HCT116 (cell line): ENCODE results near the gene ATXN1. TPM values are rescaled to one million over a fixed set of nuclear protein-coding genes. Genes with fewer than 3 reads are reported as not detected.

Experiments
- ATAC-seq: fragments of 200-7000 bp; cut with Tn5 transposase; 2 replicates; pipeline ENCODE4 v1.9.1; 2020; ENCODE audit warnings: mild to moderate bottlenecking, moderate library complexity
- BruUV-seq: library from RNA; stranded (reverse); fragments of 400-500 nt; replicated peaks from 2 replicates; lab custom pipeline; 2021; lab: Mats Ljungman, UMichigan
- CTCF ChIA-PET: fragments of 300-600 bp; sonication (Branson Sonifier 250); formaldehyde crosslinking; loops from one replicate; lab custom pipeline; 2021; ENCODE audit warnings: antibody characterized with exemption; lab: Charles Lee
- POLR2A ChIA-PET: fragments of 300-600, 350-600 bp; sonication (Branson Sonifier 250); formaldehyde crosslinking; loops from one replicate; lab custom pipeline; 2021; ENCODE audit warnings: antibody characterized with exemption; lab: Charles Lee
- RAD21 ChIA-PET, 2 experiments: fragments of 300-600 bp; sonication (Branson Sonifier 250); formaldehyde crosslinking; loops; one replicate each; lab custom pipeline; 2023; ENCODE audit warnings: low total read pairs in 2 of 2; ENCODE audit not compliant: uncharacterized antibody in 2 of 2, unreplicated experiment in 2 of 2, low non-redundant PET in 1 of 2; lab: Charles Lee
- DNase-seq: peaks from one replicate; pipeline ENCODE4 v3.0.0-alpha.2; 2010; ENCODE audit warnings: low read depth, low spot score
- H2AFZ ChIP-seq: fragments of 200-600 bp; shearing (Covaris generic), sonication (generic); 2 replicates; pipeline ENCODE4 v1.6.1; 2017; ENCODE audit warnings: low read depth, mixed run types, mixed read lengths, antibody characterized with exemption, low read length; ENCODE audit not compliant: poor library complexity, severe bottlenecking
- H3K27ac ChIP-seq: 2 replicates; pipeline ENCODE4 v1.5.1; 2012; ENCODE audit warnings: low read depth, low read length
- H3K27me3 ChIP-seq: fragments of 200-600 bp; sonication (generic); 2 replicates; pipeline ENCODE4 v1.6.1; 2016; ENCODE audit warnings: mixed run types, low read length, mixed read lengths; ENCODE audit not compliant: insufficient read depth
- H3K36me3 ChIP-seq, 2 experiments: fragments of 200-500 bp in 1 of 2; fragments of 200-600 bp in 1 of 2; sonication (Bioruptor generic) in 1 of 2; sonication (generic) in 1 of 2; 2 replicates each; pipeline versions ENCODE4 v1.5.1 to v1.6.1; 2014 to 2016; ENCODE audit warnings: low read length in 2 of 2, inconsistent platforms in 1 of 2, mixed read lengths in 1 of 2, mixed run types in 1 of 2; ENCODE audit not compliant: insufficient read depth in 2 of 2, control insufficient read depth in 1 of 2
- H3K4me1 ChIP-seq, 2 experiments: fragments of 200-600 bp in 1 of 2; sonication (generic) in 1 of 2; 2 replicates each; pipeline versions ENCODE4 v1.5.1 to v1.6.1; 2012 to 2017; ENCODE audit warnings: low read length in 2 of 2, inconsistent platforms in 1 of 2, mild to moderate bottlenecking in 1 of 2, mixed read lengths in 1 of 2, mixed run types in 1 of 2, moderate library complexity in 1 of 2; ENCODE audit not compliant: insufficient read depth in 2 of 2, control insufficient read depth in 1 of 2
- H3K4me2 ChIP-seq: fragments of 200-600 bp; sonication (generic); 2 replicates; pipeline ENCODE4 v1.6.1; 2017; ENCODE audit warnings: mixed run types, low read length, mixed read lengths
- H3K4me3 ChIP-seq, 2 experiments: fragments of 200-600 bp in 1 of 2; sonication (generic) in 1 of 2; replicated peaks in 1 of 2; 2 replicates each; pipeline ENCODE4 v1.5.1; 2011 to 2016; ENCODE audit warnings: low read length in 2 of 2, control low read depth in 1 of 2, low read depth in 1 of 2, mild to moderate bottlenecking in 1 of 2, mixed read lengths in 1 of 2, mixed run types in 1 of 2
- H3K79me2 ChIP-seq: fragments of 200-600 bp; sonication (generic); 2 replicates; pipeline ENCODE4 v1.6.1; 2017; ENCODE audit warnings: mild to moderate bottlenecking, mixed run types, low read length, moderate library complexity, mixed read lengths; ENCODE audit not compliant: insufficient read depth
- H3K9ac ChIP-seq: fragments of 200-600 bp; sonication (generic); 2 replicates; pipeline ENCODE4 v1.6.1; 2016; ENCODE audit warnings: low read length, mixed read lengths
- H3K9me2 ChIP-seq: fragments of 200-600 bp; sonication (generic), shearing (Covaris generic); 2 replicates; pipeline ENCODE4 v1.6.1; 2017; ENCODE audit warnings: mixed run types, mild to moderate bottlenecking, moderate library complexity; ENCODE audit not compliant: insufficient read depth
- H3K9me3 ChIP-seq, 2 experiments: fragments of 200-500 bp in 1 of 2; fragments of 200-600 bp in 1 of 2; sonication (Bioruptor generic) in 1 of 2; sonication (generic) in 1 of 2; 2 replicates each; pipeline ENCODE4 v1.6.1; 2014 to 2017; ENCODE audit warnings: low read length in 2 of 2, mixed read lengths in 2 of 2, inconsistent platforms in 1 of 2, low read depth in 1 of 2, mild to moderate bottlenecking in 1 of 2, mixed run types in 1 of 2, moderate library complexity in 1 of 2; ENCODE audit not compliant: control insufficient read depth in 1 of 2, insufficient read depth in 1 of 2
- H4K20me1 ChIP-seq: fragments of 200-600 bp; sonication (generic), shearing (Covaris generic); 2 replicates; pipeline ENCODE4 v1.6.1; 2017; ENCODE audit warnings: mixed run types, mild to moderate bottlenecking, moderate library complexity; ENCODE audit not compliant: insufficient read depth
- CBX3 ChIP-seq: IDR thresholded peaks from 2 replicates; pipeline ENCODE4 v1.6.1; 2012; ENCODE audit warnings: low read depth
- CEBPB ChIP-seq: IDR thresholded peaks from 2 replicates; pipeline ENCODE4 v1.6.1; 2012; ENCODE audit warnings: low read depth
- EGR1 ChIP-seq: IDR thresholded peaks from 2 replicates; pipeline ENCODE4 v1.6.1; 2012; ENCODE audit warnings: low read depth
- ELF1 ChIP-seq: IDR thresholded peaks from 2 replicates; pipeline ENCODE4 v1.6.1; 2012; ENCODE audit warnings: low read depth, borderline replicate concordance
- EZH2phosphoT487 ChIP-seq: fragments of 200-600 bp; IDR thresholded peaks from 2 replicates; pipeline ENCODE4 v1.6.1; 2018; ENCODE audit warnings: antibody characterized with exemption, borderline replicate concordance
- FOSL1 ChIP-seq: IDR thresholded peaks from 2 replicates; pipeline ENCODE4 v1.6.1; 2012; ENCODE audit warnings: low read depth
- JUND ChIP-seq: IDR thresholded peaks from 2 replicates; pipeline ENCODE4 v1.6.1; 2012
- POLR2A ChIP-seq: IDR thresholded peaks from 2 replicates; pipeline ENCODE4 v1.7.0; 2011; ENCODE audit warnings: borderline replicate concordance; ENCODE audit not compliant: insufficient read depth, insufficient read length; ENCODE audit errors: extremely low read depth
- POLR2AphosphoS5 ChIP-seq: IDR thresholded peaks from 2 replicates; pipeline ENCODE4 v1.6.1; 2011; ENCODE audit warnings: mild to moderate bottlenecking, low read depth, low read length, moderate library complexity
- RAD21 ChIP-seq: IDR thresholded peaks from 2 replicates; pipeline ENCODE4 v1.6.1; 2012; ENCODE audit warnings: low read depth, mild to moderate bottlenecking
- SIN3A ChIP-seq: IDR thresholded peaks from 2 replicates; pipeline ENCODE4 v1.6.1; 2012; ENCODE audit warnings: low read depth
- SP1 ChIP-seq: IDR thresholded peaks from 2 replicates; pipeline ENCODE4 v1.6.1; 2012; ENCODE audit warnings: low read depth
- TCF7L2 ChIP-seq: IDR thresholded peaks from 2 replicates; pipeline ENCODE4 v1.7.0; 2011; ENCODE audit warnings: borderline replicate concordance, inconsistent platforms; ENCODE audit not compliant: insufficient read depth, insufficient read length; ENCODE audit errors: extremely low read depth
- ZFX ChIP-seq: fragments of 450-650 bp; IDR thresholded peaks from 2 replicates; pipeline ENCODE4 v1.6.1; 2017
- intact Hi-C: fragments of 100-400 bp; cut with micrococcal nuclease; formaldehyde crosslinking; loops from 2 replicates; pipeline ENCODE4 v1.10.0; 2022
- total RNA-seq: library from RNA; stranded (reverse); gene quantifications from one replicate; pipeline ENCODE4 v1.2.1, GENCODE V29; 2021; ENCODE audit not compliant: unreplicated experiment
- TF ChIP-seq, protein P1 (sequence below): IDR thresholded peaks from 2 replicates; pipeline ENCODE4 v1.6.1; 2012
- TF ChIP-seq, protein P2 (sequence below): IDR thresholded peaks from 2 replicates; pipeline ENCODE4 v1.6.1; 2012
- TF ChIP-seq, protein P3 (sequence below): IDR thresholded peaks from 2 replicates; pipeline ENCODE4 v1.6.1; 2011; ENCODE audit warnings: mild to moderate bottlenecking, low read length, moderate library complexity; ENCODE audit not compliant: insufficient replicate concordance; ENCODE audit errors: extremely low read depth

Gene ATXN1
- total RNA-seq, 1 experiment from 2014 or later: 21.0 TPM

DNA sequence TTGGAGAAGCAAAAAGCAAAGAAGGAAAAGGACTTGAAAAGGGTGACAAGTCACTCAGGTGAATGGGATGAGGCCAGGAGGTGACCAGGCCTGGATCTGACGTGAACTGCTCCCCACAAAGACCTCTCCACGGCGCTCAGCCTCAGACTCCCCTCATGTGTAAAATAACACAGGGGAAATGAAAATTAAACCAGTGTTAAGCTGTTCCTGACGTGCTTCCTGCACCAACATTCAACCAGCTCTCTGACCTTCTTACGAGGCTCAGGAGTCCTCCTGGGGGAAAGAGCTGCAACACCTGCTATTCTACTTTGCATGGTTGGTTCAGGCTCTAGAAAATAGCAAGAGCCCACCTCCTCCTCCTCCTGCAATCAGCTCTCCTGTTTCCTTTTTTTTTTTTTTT, 256.7 kb downstream of the ATXN1 start:
- no peak for DNase-seq
- Histone ChIP-seq H4K20me1 (no peaks in the 10 kb centered on the region), H3K27me3 (no peaks in the 10 kb centered on the region), H3K27ac (no peak overlapping the region), H3K36me3 (no peaks in the 10 kb centered on the region), H3K4me3 (no peak overlapping the region), H2AFZ (no peak overlapping the region), H3K9me2 (no peaks in the 10 kb centered on the region), H3K4me2 (no peak overlapping the region), H3K4me1 (no peaks in the 10 kb centered on the region), H3K79me2 (no peaks in the 10 kb centered on the region), H3K9ac (no peak overlapping the region), H3K9me3 (no peaks in the 10 kb centered on the region)
- ChIA-PET POLR2A (no interaction called here), RAD21 (no interaction called here), CTCF (interaction anchor here (0.6 kb wide), 1 partner anchor 10 kb away, joined by 3 read pairs; no protein-coding TSS in a partner anchor)
- intact Hi-C loops: loop anchor here (5.0 kb wide), 1 partner anchor 583 kb away; no protein-coding TSS in a partner anchor
- TF ChIP-seq, protein P1, sequence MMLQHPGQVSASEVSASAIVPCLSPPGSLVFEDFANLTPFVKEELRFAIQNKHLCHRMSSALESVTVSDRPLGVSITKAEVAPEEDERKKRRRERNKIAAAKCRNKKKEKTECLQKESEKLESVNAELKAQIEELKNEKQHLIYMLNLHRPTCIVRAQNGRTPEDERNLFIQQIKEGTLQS: no peak
- TF ChIP-seq ZFX: no peak
- TF ChIP-seq POLR2AphosphoS5: no peak
- TF ChIP-seq POLR2A: no peak
- no peak for TF ChIP-seq ELF1
- no peak for TF ChIP-seq CBX3
- TF ChIP-seq, protein P2, sequence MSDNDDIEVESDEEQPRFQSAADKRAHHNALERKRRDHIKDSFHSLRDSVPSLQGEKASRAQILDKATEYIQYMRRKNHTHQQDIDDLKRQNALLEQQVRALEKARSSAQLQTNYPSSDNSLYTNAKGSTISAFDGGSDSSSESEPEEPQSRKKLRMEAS: no peak
- TF ChIP-seq EGR1: no peak
- TF ChIP-seq JUND: no peak
- BruUV-seq: no TSS peak
- ATAC-seq: no peak

DNA sequence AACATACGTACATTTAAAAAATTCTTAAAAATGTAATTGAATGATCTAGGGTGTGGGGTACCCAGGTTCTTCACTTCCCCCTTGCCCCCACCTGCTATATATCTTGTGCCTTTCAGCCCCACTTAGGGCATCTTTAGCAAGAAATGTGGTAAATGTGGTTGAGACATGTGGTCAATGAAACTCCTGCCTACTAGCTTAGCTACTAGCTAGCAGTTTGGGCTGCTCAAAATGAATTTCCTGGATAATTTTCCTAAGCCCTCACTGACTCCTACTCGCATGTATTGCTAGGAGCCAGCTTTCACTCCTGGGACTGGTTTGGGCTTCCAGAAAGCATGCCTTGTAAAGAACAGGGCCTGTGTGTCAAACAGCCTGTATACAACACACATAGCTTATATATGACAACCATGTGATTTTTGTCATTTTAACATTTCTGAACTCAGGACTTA, 257.3 kb downstream of the ATXN1 start:
- no peaks in the 10 kb centered on the region for H3K79me2 ChIP-seq
- no peaks in the 10 kb centered on the region for H3K27me3 ChIP-seq
- no peak overlapping the region for H2AFZ ChIP-seq
- ChIA-PET CTCF (no interaction called here), POLR2A (no interaction called here), RAD21 (no interaction called here)
- no peak overlapping the region for H3K4me2 ChIP-seq
- H3K36me3 ChIP-seq: no peaks in the 10 kb centered on the region
- H3K4me3 ChIP-seq: no peak overlapping the region
- H3K9me2 ChIP-seq: no peaks in the 10 kb centered on the region
- H3K9me3 ChIP-seq: no peaks in the 10 kb centered on the region
- no peaks in the 10 kb centered on the region for H4K20me1 ChIP-seq
- no peak overlapping the region for H3K27ac ChIP-seq
- ATAC-seq: no peak
- no peak overlapping the region for H3K9ac ChIP-seq
- no peak for DNase-seq
- no peaks in the 10 kb centered on the region for H3K4me1 ChIP-seq
- intact Hi-C loops: no loop called here
- no TSS peak for BruUV-seq
- no peak for TF ChIP-seq ZFX
- TF ChIP-seq SIN3A: no peak
- TF ChIP-seq EGR1: no peak
- TF ChIP-seq FOSL1: no peak
- no peak for TF ChIP-seq RAD21
- no peak for TF ChIP-seq JUND
- no peak for TF ChIP-seq EZH2phosphoT487
- no peak for TF ChIP-seq POLR2A
- TF ChIP-seq ELF1: no peak
- TF ChIP-seq, protein P3, sequence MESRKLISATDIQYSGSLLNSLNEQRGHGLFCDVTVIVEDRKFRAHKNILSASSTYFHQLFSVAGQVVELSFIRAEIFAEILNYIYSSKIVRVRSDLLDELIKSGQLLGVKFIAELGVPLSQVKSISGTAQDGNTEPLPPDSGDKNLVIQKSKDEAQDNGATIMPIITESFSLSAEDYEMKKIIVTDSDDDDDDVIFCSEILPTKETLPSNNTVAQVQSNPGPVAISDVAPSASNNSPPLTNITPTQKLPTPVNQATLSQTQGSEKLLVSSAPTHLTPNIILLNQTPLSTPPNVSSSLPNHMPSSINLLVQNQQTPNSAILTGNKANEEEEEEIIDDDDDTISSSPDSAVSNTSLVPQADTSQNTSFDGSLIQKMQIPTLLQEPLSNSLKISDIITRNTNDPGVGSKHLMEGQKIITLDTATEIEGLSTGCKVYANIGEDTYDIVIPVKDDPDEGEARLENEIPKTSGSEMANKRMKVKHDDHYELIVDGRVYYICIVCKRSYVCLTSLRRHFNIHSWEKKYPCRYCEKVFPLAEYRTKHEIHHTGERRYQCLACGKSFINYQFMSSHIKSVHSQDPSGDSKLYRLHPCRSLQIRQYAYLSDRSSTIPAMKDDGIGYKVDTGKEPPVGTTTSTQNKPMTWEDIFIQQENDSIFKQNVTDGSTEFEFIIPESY: no peak
- TF ChIP-seq SP1: no peak
- no peak for TF ChIP-seq TCF7L2
- TF ChIP-seq CEBPB: no peak
- TF ChIP-seq, protein P2: no peak
